Measurements from ENCODE around the gene SMYD2. TPM values are rescaled to one million over a fixed set of nuclear protein-coding genes. Genes with fewer than 3 reads are reported as not detected.
A peak's percentile ranks its signal among the peaks of the same experiment; 100 is the strongest.

SMYD2 gene
- total RNA-seq, 4 donors from 2014 or later: 17.1 to 30.0 (median 26.2) TPM

GRCh38 chr1:214281720-214282629, 1.0 kb downstream of the SMYD2 start:
- intact Hi-C loops (cut with DNase I; ENCODE audit: low total_unique reads): no loop called here
- H3K4me3 ChIP-seq (ENCODE audit: low read depth, poor library complexity, severe bottlenecking): peak overlapping the region; percentile 95
- DNase-seq (ENCODE audit: low spot score in 2 of 2): peak in 1 of 2 donors; percentile 43
- 8 to 11% methylated on average over 14 of the region's 14 CpGs for WGBS, 2 donors
- TF ChIP-seq POLR2A (IDR thresholded peaks at IDR 0.05): no peak
- peak in 1 of 3 donors; percentile 14 for TF ChIP-seq CTCF (IDR thresholded peaks at IDR 0.05)

GRCh38 chr1:214282630-214283242, 1.8 kb downstream of the SMYD2 start:
- DNase-seq (ENCODE audit: low spot score in 2 of 2): no peak
- intact Hi-C loops (cut with DNase I; ENCODE audit: low total_unique reads): no loop called here
- WGBS, 2 donors: 86% methylated on average over 9 of the region's 9 CpGs
- TF ChIP-seq POLR2A (IDR thresholded peaks at IDR 0.05) (no peak), CTCF (IDR thresholded peaks at IDR 0.05) (no peak)
- no peak overlapping the region for H3K4me3 ChIP-seq (ENCODE audit: low read depth, poor library complexity, severe bottlenecking)

DNA sequence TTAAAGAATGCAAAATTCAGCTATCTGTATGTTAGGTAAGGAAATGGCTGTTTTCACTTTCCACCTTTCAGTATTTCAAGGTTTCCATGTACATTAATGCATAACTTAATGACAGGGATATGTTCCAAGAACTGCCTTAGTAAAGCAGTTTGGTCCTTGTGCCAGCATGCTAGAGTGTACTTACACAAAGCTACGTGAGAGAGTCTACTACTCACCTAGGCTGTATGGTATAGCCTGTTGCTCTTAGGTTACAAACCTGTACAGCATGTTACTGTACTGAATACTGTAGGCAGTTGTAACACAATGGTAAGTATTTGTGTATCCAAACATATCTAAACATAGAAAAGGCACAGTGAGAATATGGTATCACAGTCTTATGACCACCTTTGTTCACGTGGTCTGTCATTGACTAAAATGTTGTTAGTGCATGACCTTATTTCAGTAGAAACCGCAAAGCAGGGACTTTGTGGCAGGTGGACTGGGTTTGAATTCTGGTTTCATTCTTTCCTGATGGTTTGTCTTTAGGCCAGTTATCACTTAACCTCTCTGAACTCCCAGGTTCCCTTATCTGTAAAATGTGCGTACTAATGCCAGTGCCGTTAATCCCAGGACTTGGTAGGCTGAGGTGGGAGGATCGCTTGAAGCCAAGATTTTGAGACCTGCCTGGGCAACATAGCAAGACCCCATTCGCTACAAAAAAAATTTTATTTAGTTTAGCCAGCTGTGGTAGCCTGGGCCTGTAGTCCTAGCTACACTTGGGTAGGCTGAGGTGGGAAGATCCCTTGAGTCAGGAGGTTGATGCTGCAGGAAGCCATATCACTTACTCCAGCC, 4.9 kb downstream of the SMYD2 start:
- 89 to 92% methylated on average over 7 of the region's 7 CpGs for WGBS, 2 donors
- intact Hi-C loops (cut with DNase I; ENCODE audit: low total_unique reads): no loop called here
- TF ChIP-seq CTCF (IDR thresholded peaks at IDR 0.05): no peak
- TF ChIP-seq POLR2A (IDR thresholded peaks at IDR 0.05): no peak
- DNase-seq (ENCODE audit: low spot score in 2 of 2): no peak
- no peak overlapping the region for H3K4me3 ChIP-seq (ENCODE audit: low read depth, poor library complexity, severe bottlenecking)

DNA sequence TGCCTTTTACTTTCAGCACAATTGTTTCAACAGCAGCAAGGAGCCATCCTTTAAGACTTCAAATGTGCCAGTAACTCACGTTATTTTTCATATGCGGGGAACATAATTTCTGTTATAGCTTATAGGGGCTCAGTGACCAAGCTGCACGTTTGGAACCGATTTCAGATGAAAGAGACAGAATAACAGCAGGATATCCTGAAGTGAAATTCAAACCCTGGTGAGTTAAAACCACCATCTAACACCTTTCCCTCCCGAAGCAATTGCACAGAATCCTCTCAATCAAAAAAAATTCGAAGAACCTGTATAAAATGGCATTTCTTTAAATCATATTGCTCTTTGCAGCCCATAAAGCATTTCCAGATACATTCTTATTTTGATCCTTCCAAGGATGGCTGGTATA, 6.9 kb downstream of the SMYD2 start:
- TF ChIP-seq CTCF (IDR thresholded peaks at IDR 0.05) (no peak), POLR2A (IDR thresholded peaks at IDR 0.05) (no peak)
- H3K4me3 ChIP-seq (ENCODE audit: low read depth, poor library complexity, severe bottlenecking): no peak overlapping the region
- intact Hi-C loops (cut with DNase I; ENCODE audit: low total_unique reads): no loop called here
- WGBS, 2 donors: 84 to 87% methylated on average over 6 of the region's 6 CpGs
- DNase-seq (ENCODE audit: low spot score in 2 of 2): no peak

DNA sequence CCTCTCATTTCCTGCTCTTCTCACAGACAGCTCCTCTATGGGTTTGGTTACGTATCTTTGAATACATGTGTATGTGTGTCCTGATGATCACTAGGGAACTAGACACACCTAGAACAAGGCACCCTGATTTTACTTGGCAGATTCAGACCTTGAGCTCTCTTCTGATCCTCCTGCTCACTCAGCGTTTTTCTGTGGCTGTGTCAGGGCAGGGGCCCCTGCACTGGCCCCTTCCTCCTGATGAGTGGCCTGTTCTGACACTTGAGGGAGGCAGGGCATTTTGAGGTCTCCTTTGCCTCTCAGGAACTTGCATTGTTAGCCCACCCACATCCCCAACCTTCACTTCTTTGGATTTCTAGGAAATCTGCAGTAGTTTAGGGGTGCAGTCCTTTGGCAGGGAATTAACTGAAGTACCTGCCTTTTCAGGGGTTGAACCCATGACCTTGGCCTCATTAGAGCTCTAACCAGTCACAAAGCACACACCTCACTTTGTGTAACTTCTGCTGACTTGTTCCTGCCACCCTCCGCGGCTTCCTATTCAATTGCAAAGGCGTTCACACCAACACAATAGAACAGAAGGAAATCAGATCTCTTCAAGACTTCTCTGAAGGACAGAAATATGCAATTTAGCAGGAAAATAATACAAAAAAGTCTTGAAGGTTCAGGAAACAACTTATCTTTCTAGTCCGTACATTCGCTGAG, 8.8 kb downstream of the SMYD2 start:
- DNase-seq (ENCODE audit: low spot score in 2 of 2): no peak
- WGBS, 2 donors: 76 to 81% methylated on average over 7 of the region's 7 CpGs
- intact Hi-C loops (cut with DNase I; ENCODE audit: low total_unique reads): no loop called here
- TF ChIP-seq CTCF (IDR thresholded peaks at IDR 0.05) (no peak), POLR2A (IDR thresholded peaks at IDR 0.05) (no peak)
- no peak overlapping the region for H3K4me3 ChIP-seq (ENCODE audit: low read depth, poor library complexity, severe bottlenecking)

All from lower leg skin (tissue), 4 donors.